Ishikawa (cell line): ENCODE results near the gene TBXAS1.

Source experiments
- CEBPB ChIP-seq: IDR thresholded peaks from 2 replicates; pipeline ENCODE4 v1.6.1; 2012
- TAF1 ChIP-seq: IDR thresholded peaks from 2 replicates; pipeline ENCODE4 v1.6.1; 2012; ENCODE audit warnings: low read depth, mild to moderate bottlenecking
- YY1 ChIP-seq: IDR thresholded peaks from 2 replicates; pipeline ENCODE4 v1.6.1; 2012; ENCODE audit warnings: low read depth

- no peak for TF ChIP-seq CEBPB
- TF ChIP-seq YY1, result no peak
- TF ChIP-seq TAF1, result no peak
Measured at GRCh38 chr7:140048989-140049338, 219.9 kb downstream of the TBXAS1 start.
